HG02885 (cell line): Measurements from ENCODE around the gene HOXA2.

Experiments used
- ATAC-seq: cut with Tn5 transposase; IDR thresholded peaks from one replicate; pipeline ENCODE4 v1.9.1; 2021; ENCODE audit warnings: mild to moderate bottlenecking; ENCODE audit not compliant: unreplicated experiment, poor library complexity

Gene HOXA2

DNA sequence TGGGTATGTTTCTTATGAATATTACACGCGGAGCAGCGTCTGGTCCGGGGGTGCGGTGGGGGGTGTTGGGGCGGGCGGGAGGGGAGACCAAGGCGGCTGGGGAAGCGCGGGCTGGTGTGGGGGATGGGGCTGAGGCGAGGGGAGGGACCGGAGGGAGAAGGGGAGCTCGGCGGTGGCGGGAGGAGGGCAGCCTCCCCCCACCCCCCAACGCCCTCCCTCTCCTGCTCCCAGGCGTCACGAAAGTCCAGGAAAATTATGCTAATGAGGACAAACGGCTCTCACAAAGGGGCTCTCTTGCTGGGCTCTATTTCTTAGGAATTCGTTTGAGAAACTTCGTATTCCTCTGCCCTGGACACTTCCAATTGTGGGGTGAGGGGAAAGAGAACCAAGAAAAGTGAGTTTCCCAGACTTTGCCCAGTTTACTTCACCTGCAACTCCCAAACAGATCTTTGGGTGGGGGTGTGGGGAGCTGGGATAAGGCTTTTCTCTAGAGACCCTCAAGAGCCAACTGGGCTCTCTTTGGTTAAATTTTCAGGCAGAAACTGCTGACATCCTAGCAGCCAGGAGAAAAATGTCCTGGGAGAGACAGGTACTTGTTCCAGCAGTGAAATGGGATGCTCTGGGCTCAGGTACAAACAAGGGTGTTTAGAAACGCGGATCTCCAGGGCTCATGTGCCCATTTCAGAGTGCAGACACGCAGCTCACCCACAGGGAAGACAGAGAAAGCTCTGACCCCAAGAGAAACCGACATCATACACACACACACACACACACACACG, 11.7 kb upstream of the HOXA2 start:
- no peak for ATAC-seq

DNA sequence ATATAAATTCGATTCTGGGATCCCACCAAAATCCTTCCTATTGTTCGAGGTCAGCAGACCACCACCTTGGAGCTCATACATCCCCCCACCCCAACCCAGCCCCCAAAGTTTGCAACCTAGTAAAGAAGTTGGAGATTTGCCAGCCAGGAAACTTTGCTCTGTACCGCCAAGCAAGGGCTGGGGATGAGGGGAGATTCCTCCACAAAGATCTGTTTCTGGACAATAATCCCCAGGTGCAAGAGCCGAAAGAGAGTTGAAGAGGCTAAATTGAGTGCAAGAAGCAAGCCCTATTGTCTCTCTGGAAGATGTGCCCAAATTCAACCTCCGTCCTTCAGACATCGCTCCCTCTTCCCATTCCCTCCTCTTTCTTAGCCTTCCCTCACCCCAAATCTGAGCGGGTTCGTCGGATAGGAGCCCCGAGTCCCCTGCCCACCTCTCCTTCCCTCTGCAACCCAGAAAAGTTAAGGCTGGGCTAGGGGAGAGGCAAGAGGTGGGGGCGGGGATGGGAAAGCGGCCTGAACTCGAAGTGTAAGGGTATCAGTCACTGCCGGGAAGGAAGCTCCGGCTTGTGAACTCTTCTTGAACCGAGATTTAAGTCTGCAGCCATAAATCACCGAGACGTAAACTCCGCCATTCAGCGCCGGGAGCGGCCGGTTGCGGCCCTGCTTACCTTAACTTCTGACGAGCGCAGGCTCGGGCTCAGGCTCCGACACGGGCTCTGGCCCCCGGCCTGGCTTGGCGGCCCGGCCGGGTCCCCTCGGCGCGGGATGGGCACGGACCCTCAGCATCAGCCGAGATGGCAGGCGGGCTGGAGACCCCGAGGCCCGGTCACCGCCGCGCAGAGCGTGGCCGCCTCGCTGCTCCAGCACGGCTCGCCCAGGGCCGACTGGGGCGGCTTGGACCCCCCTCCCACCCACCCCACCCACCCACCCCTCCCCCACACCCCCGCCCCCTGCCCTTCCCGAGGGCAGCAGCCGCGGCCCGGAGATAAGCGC, 10.8 kb upstream of the HOXA2 start:
- no peak for ATAC-seq

DNA sequence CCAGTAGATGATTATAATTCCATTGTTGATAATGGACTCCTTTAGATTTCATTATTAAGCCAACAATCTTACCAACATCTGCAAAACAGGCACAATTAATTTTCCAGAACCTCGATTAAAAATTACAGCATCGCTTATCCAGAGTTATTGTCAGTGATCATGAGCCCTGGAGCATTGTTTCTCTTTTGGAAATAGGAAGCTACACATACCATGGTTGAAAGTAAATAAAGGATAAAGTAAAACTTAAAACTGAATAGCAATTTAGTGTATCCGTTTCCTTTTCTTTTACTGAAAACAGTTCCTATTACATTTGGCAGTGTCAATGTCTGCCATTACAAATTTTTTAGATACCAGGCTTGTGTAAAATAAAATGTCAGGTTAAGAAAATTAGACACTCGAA, 9.9 kb upstream of the HOXA2 start:
- no peak for ATAC-seq

DNA sequence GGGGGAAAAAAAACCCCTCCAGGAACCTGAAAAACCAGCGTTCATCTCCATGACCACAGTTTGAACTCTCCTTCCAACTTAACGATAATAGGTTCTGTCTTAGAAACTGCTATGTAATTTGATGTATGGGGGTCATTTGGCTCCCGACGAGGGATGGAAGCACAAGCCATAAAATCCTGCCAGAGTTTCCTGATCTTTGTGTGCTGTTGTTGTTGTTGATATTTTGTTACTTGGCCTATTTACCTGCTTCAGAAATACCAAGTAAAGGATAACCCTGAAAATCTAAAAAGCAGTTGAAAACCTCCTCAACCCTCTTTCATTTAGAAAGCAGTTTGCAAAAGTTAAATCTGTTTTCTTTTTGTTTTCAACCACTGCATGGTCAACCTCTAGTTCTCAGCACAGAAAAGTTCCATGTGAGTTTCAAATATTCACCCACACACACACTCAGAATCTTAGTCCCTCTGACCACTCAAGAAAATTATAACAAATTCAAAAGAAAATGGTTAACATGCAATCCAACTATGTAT, 9.3 kb upstream of the HOXA2 start:
- no peak for ATAC-seq

DNA sequence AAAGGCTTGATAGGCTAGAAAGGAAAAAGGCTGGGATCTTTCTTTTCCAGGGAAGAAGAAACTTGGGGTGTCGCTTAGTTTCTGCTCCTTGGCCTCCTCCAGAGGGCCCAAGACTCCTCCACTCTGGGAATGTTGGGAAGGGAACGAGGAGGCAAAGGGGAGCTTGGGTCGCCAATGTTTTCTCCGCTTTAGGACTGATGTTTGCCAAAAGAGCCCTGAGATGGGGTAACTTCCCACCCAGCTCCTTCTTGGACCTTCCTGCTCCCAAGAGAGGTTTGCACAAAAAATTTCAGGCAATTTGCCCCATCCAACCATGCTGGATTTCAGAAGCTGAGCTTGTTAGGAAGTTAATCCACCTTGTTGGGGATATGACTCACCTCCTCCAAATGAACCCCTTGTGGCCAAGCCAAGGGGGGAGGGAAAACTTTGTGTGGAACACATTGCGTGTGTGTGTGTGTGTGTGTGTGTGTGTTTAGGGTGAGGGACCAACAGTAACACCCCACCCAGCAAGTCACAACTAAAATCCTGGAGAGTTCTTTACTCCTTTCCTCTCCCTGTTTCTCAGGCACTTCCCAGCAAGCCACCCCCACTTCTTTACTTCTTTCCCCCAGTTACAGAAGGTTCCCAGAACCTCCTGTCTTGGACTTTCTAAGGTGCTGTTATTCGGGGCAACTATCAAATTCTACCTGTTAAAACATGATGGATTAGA, 8.7 kb upstream of the HOXA2 start:
- ATAC-seq: no peak

DNA sequence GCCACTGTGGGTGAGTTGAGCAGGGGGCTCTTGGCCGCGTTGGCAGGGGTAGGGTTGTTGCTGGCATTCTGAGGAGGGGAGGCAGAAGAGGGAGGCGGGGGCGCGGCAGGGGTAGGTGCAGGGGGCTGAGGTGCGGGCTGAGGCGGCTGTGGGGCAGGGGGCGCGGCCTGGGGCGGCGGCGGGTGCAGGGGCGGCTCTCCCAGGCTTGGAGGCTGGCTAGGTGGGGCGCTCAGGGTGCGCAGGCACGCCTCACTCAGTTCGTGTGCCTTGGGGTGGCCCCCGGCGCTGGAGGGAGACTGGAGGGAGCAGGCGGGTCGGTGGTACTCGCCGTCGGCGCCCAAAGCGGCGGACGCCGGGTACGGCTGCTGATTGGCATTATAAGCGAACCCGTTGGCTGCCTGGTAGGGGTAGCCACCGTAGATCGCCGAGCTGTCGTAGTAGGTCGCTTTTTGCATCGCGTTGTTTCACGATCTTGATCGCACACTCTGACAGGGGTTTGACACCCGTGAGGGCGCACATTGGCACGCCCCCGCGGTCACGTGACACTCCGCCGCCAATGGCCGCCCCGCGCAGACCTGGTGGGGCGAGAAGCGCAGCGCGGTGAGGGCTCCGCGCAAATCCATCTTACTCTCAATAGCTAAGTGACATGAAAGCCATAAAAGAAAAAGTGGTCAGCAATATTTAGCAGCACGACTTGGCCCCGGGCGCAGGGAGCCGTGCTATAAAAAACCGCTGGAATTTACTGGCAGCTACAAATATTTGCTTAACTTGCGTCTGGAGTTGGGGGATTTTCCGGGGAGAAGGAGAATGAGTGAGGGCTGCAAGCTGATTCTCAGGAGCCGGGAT, 7.9 kb upstream of the HOXA2 start:
- no peak for ATAC-seq

DNA sequence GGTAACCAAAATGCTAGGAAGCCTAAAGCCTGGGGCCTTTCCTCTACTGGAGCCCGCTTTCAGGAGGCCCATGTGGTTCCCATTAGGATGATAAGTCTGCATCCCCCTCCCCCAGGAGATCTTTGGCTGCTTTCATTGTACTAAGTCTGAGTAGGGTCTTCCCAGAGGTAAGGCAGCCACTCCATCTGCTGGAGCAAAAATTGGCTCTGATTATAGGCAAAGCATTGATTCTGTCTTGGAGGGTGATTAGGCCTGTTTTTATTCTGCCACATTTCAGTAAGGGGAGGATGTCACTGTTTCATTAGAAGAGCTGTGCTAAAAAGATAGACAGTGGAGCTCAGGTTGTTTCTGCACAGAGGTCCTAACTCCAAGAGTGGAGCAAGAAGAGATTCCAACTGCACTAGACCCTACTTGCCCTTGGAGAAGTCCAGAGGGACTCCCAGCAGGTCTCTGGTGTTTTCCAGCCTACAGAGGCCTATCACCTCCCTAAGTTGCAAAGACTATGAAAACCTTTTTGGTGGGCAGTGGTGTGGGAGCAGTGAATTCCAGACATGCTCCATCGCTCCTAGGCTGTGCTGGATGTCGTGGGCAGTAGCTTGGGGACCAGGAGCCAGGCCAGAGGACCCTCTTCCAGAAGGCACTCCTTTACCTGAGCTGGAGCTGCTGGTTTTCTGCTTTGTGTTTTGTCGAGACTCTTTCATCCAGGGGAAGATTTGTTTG, 7.1 kb upstream of the HOXA2 start:
- no peak for ATAC-seq

DNA sequence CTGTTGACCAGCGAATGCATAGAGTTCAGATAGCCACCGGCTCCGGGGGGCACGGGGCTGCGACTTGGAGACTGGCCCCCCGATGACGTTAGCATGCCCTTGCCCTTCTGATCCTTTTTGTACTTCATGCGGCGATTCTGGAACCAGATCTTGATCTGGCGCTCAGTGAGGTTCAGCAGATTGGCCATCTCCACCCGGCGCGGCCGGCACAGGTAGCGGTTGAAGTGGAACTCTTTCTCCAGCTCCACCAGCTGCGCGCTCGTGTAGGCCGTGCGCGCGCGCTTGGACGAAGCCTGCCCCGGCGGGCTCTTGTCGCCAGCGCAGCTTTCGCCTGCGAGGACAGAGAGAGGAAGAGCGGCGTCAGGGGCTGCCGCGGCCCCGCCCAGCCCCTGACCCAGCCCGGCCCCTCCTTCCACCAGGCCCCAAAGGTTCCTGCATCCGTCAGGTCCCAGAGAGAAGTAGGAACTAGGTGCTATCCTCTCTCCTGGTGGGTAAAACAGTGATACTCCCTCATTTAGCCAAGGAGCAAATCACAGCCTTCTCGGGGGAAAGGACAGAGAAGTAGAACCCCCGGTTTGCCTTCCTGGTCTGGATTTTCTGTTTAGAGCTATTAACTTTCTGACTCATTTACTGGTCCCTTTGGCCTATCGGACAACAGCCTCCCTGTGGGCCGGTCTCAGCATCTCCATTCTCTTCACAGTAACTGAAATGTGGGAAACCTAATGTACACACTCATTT, 6.1 kb upstream of the HOXA2 start:
- ATAC-seq: no peak

DNA sequence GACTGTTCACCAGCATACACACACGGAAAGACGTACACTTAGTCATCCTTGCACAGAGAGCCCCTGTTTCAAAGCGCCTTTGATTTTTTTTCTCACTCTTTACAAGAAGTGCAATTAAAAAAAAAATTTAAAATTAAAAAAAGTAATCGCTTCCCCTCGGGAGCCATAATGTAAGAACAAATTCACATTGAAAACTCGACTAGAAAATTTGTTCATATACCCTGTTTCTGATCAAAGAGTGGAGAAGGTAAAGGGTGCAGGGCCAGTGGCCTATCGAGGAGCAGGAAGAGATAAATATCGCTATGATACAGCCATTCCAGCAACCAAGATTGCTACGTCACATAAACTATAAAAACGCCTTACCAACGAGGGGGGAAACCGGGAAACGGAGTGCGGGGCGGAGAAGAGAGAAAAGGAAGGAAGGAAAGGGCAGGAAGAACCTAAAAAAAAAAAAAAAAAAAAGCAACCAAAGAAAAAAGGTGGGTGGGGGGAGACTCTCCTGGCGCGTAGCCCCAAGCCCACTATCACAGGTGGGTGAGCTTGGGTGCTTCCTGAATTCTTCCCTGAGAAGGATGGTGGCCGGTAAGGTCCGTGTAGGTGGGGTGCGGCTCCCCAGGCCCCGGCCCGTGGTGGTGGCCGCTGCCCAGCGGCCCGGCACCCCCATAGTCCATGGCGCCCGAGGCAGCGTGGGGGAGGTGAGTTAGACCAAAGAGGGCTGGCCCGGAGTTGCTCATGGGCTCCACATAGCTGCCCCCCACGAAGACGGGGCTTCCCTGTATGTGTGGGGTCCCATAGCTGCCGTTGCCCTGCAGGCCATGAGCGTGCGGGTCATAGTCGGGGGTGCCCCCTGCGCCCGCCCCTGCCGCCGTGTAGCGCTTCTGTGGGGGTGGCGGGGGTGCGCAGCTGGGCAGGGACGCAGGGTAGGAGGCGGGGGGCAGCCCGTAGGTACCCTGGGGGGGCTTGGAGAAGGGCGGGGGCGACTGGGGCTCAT, 5.2 kb upstream of the HOXA2 start:
- no peak for ATAC-seq

DNA sequence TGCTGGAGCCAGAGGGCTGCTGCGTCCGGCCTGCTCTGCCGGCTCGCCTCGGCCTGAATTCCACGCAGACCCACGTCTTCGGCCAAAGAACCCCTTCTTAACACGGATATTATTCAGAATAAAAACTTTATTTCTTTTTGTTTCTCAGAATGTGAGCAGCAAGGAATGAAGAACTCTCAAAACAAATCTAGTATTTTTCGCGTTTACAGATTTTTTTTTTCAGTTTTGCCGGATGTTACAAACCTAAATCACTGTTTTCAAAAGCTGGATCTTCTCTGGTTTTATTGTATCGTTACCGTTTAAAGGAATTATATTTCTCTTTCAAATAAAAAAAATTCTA, 4.4 kb upstream of the HOXA2 start:
- no peak for ATAC-seq

DNA sequence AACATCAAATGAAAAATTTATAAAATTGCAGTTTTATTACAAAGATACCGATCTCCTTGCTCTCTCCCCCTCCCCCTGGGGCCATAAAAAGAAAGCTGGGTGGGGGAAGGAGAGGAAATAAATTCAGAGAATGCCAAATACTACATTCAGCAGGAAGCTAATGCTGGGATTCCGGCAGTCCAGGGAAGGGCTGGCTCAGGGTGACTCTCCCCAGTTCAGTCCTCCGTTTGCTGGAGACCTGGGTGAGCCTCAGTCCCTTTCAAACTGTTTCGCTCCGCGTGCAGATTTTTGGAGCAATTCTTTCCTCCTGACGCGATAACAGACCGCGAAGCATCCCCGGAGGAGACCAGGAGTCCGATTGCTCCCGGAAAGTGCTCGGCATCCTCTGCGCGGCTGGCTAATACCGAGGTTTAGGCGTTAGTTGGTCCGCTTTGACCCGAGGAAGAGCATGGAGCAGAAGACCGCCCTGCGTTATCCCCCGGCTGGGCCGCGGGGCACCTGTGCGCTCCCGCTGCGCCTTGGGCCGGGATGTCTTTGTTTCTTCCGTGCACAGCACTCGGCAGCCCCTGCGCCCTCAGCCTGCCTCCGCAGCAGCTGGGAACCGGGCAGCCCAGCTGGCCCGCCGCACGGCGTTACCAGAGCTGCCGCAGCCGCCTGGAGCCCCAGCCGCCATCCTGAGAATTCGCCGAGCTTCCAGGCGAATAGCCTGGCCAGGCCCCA, 3.9 kb upstream of the HOXA2 start:
- ATAC-seq: no peak

DNA sequence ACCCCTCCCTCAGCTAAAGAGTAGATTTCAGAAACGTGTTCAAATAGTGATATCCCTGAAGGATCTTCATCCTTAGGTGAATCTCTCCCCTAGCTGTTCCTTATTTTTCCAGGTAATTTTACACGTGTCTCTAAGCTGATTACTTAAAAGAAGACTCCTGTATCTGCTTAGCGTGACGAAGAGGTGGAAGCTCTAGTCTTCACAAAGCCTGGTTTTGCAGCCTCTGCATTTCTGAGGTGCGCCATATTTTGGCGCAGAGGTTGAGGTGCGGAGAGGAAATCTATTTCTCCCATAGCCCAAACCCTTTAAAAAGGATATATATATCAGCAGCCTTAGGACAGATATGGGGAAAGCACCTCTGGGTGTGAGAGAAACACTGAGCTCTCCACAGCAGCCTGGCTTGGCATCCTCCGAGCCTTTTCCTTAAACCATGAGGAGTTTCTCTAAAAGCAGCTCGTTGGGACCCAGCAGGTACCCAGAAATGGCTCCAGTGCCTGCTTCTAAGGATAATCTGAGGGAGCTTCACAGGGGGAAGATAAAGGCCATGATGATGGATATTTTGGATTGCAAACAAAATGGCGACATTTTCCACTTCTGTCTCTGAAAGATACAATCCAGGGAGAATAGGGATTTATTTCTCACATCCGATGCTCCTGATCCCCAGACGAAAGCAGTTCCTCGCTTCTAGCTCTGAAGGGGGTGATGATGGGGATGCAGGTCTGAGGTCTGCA, 3.0 kb upstream of the HOXA2 start:
- ATAC-seq: no peak

DNA sequence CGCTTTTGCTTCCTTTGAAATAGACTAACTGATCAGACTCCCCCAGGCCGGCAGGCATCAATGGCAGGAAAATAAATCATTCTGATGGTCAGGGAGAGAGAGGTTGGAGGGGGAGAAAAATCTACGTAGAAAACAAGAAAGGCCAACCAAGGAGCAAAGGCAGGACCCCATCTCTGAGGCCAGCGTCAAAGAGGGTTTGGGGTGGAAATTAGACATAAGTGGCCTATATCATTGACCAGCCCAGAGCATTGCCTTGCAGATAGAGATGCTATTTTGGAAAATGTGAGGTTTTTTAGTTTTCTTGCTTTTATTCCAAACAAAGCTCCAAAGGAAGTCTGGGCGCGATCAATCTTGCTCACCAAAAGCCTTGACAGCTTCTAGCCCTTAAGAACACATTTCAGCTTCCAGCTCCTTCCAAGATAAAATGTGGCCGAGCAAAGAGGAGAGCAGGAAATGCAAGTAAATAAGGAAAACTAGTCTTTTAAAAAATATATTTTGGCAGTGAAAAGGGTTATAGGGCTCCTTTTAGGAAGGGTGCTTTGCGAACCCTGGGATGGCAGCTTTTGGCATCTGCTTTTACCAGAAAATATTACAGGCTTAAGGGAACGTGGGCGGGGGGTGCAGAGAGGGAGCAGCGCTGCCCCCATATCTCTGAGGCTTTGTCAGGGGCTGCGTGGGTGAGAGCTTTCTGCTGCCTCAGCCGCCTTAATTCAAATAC, 2.0 kb upstream of the HOXA2 start:
- no peak for ATAC-seq

DNA sequence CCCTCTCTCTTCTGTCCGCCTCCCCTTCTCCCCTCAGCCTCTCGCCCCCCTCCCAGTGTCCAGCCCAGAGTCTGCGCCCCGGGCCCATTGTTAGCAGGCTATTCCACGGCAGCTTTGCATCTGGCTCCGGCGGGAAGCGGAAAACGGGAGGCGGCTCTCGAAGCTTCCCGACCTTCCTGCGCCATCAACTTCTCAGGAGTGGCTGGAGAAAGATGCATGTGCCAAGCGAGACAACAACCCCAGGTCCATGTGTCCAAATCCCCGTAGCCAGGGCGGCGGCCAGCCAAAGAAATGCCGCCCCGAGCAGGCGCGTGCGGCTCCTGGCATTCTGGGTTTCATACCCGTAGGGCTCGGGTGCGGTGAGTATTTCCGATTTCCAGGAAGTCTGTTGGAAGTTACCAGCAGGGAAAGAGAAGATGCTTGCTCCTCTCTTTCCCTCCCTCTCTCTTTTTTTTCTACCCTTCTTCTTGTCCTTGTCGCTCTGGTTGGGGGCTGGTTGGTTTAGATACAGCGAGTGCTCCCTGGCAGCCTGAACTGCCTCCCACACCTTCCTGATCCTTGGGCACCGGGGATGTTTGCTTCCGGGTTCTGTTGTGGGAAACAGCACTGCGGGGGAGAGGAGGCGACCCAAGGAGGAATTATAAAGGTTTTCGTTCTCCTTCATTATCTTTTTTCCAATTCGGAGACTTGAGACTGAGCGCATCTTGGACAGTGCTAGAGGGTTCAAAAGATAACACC, 1.2 kb upstream of the HOXA2 start:
- ATAC-seq: no peak
